Measurements from ENCODE around the gene SV2B. TPM values are rescaled to one million over a fixed set of nuclear protein-coding genes. Genes with fewer than 3 reads are reported as not detected.

The SV2B gene
- total and polyA plus RNA-seq, 9 of the 15 experiments (the other 6 are each of a cell fraction or from before 2014, with no cell fraction given) = 0.01 to 0.25 (median 0.11) TPM

DNA sequence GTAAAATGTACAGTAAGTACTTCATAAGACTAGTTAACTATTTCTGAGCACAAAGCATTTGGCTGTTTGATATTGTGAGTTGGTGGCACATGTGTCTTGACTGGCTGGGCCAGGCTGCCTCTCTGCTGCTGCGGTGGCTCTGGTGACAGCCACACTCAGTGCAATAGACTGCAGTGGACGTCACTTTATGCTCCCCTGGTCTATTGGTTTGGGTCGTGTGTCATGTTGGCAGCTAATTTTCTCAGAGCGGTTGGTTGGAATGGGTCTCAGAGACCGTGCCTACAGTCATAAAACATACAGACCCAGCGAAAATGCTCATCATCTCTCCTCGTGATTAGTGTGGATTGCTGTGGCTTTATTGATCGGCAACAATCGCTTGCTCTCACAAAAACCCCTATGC, 71.3 kb downstream of the SV2B start:
- TF ChIP-seq ILF3 (IDR thresholded peaks at IDR 0.05; ENCODE audit: borderline replicate concordance) (no peak), KLF1 (tag; IDR thresholded peaks at IDR 0.05) (no peak), POLR2G (IDR thresholded peaks at IDR 0.05; ENCODE audit: low read depth, low read length) (no peak), KAT2B (IDR thresholded peaks at IDR 0.05; ENCODE audit: low read depth, low read length) (no peak), ZNF232 (CRISPR knock-in tag; IDR thresholded peaks at IDR 0.05) (no peak), SMARCE1 (IDR thresholded peaks at IDR 0.05) (no peak), FOXM1 (IDR thresholded peaks at IDR 0.05; ENCODE audit: low read depth) (no peak), FOXM1 (CRISPR knock-in tag; IDR thresholded peaks at IDR 0.05; ENCODE audit: low read depth) (no peak)
- Histone ChIP-seq H3K27me3 (ENCODE audit: control insufficient read depth in 2 of 2, insufficient read depth in 2 of 2, low read length in 2 of 2) (peaks cover 11 to 18% of the 10 kb centered on the region in 2 experiments; a peak in 4 of 5 replicates), H2AFZ (ENCODE audit: low read depth, low read length) (no peak overlapping the region), H3K9me1 (ENCODE audit: control insufficient read depth, insufficient read depth, low read length) (no peaks in the 10 kb centered on the region), H3K4me2 (ENCODE audit: insufficient read depth, low read length) (no peak overlapping the region), H3K79me2 (ENCODE audit: control insufficient read depth, insufficient read depth, low read length) (no peaks in the 10 kb centered on the region), H3K27ac (ENCODE audit: extremely low read depth, low read depth, low read length) (no peak overlapping the region), H4K20me1 (replicated peaks; ENCODE audit: control insufficient read depth, insufficient read depth, low read length) (no peaks in the 10 kb centered on the region), H3K4me3 (no peak overlapping the region), H3K36me3 (ENCODE audit: control insufficient read depth, insufficient read depth, low read length) (no peaks in the 10 kb centered on the region), H3K9me3 (replicated peaks; ENCODE audit: control insufficient read depth, insufficient read depth, low read depth, low read length) (no peaks in the 10 kb centered on the region), H3K9ac (ENCODE audit: insufficient read depth in 1 of 2, low read depth in 2 of 2, low read length in 2 of 2) (no peak overlapping the region), H3K4me1 (replicated peaks in 1 of 2; ENCODE audit: control insufficient read depth in 2 of 2, insufficient read depth in 2 of 2, low read length in 2 of 2) (no peaks in the 10 kb centered on the region)
- no peak for DNase-seq (ENCODE audit: extremely low read depth in 1 of 4, low spot score in 3 of 4)
- intact Hi-C loops (cut with micrococcal nuclease) = no loop called here
- ATAC-seq = no peak
- in situ Hi-C loops (cut with MboI) = no loop called here
- ChIA-PET CTCF (ENCODE audit: low intra/inter-chr PET ratio) (no interaction called here), POLR2A (interaction anchor here (1.2 kb wide), 1 partner anchor 12 kb away, joined by 3 read pairs; no protein-coding TSS in a partner anchor)
- 3% methylated on average over 9 of the region's 9 CpGs for WGBS (ENCODE audit: insufficient coverage, low coverage, missing lambda C conversion rate)
- peak; percentile 48 for FAIRE-seq
- no TSS peak for BruUV-seq (replicated peaks)

DNA sequence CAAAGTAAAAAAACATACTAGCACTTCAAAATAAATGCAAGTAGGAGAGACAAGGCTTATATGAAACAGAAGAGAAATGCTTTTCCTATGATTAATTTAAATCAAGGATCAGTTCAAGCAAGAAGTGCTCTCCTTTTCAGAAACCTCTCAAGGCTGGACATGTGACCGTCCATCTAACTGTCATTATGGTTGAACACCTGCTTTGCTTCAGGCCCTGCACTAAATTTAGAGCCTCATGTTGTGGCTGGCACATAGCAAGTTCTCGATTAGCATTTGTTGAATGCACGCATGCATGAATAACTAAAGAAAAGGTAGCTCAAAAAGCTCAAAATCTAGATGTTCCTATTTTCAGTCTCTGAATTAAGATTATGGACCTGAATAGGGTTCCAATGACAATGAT, 82.0 kb downstream of the SV2B start:
- POLR2A ChIA-PET = no interaction called here
- TF ChIP-seq BCL6 (CRISPR knock-in tag; IDR thresholded peaks at IDR 0.05) = no peak
- TF ChIP-seq CREBBP (IDR thresholded peaks at IDR 0.05; ENCODE audit: low read depth, low read length) = no peak
- TF ChIP-seq, protein P1, sequence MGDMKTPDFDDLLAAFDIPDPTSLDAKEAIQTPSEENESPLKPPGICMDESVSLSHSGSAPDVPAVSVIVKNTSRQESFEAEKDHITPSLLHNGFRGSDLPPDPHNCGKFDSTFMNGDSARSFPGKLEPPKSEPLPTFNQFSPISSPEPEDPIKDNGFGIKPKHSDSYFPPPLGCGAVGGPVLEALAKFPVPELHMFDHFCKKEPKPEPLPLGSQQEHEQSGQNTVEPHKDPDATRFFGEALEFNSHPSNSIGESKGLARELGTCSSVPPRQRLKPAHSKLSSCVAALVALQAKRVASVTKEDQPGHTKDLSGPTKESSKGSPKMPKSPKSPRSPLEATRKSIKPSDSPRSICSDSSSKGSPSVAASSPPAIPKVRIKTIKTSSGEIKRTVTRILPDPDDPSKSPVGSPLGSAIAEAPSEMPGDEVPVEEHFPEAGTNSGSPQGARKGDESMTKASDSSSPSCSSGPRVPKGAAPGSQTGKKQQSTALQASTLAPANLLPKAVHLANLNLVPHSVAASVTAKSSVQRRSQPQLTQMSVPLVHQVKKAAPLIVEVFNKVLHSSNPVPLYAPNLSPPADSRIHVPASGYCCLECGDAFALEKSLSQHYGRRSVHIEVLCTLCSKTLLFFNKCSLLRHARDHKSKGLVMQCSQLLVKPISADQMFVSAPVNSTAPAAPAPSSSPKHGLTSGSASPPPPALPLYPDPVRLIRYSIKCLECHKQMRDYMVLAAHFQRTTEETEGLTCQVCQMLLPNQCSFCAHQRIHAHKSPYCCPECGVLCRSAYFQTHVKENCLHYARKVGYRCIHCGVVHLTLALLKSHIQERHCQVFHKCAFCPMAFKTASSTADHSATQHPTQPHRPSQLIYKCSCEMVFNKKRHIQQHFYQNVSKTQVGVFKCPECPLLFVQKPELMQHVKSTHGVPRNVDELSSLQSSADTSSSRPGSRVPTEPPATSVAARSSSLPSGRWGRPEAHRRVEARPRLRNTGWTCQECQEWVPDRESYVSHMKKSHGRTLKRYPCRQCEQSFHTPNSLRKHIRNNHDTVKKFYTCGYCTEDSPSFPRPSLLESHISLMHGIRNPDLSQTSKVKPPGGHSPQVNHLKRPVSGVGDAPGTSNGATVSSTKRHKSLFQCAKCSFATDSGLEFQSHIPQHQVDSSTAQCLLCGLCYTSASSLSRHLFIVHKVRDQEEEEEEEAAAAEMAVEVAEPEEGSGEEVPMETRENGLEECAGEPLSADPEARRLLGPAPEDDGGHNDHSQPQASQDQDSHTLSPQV (IDR thresholded peaks at IDR 0.05) = no peak
- no peak for TF ChIP-seq RFX5 (IDR thresholded peaks at IDR 0.05; ENCODE audit: low read depth, low read length)
- TF ChIP-seq DNMT1 (IDR thresholded peaks at IDR 0.05) = no peak
- no peak for TF ChIP-seq SMARCC2 (IDR thresholded peaks at IDR 0.05; ENCODE audit: low read depth)
- TF ChIP-seq HNRNPK (IDR thresholded peaks at IDR 0.05; ENCODE audit: low read depth, low read length, poor library complexity, severe bottlenecking) = no peak
- no peak for TF ChIP-seq ZNF583 (CRISPR knock-in tag; IDR thresholded peaks at IDR 0.05)

More for the DNA sequence above, 82.0 kb downstream of the SV2B start:
- CTCF ChIA-PET (ENCODE audit: low intra/inter-chr PET ratio) = no interaction called here
- FAIRE-seq (no peak), ATAC-seq (no peak), DNase-seq (ENCODE audit: extremely low read depth in 1 of 4, low spot score in 3 of 4) (no peak)
- H3K4me3 ChIP-seq = no peak overlapping the region
- H3K79me2 ChIP-seq (ENCODE audit: control insufficient read depth, insufficient read depth, low read length) = no peaks in the 10 kb centered on the region
- no peaks in the 10 kb centered on the region for H3K9me3 ChIP-seq (replicated peaks; ENCODE audit: control insufficient read depth, insufficient read depth, low read depth, low read length)
- no peaks in the 10 kb centered on the region for H3K36me3 ChIP-seq (ENCODE audit: control insufficient read depth, insufficient read depth, low read length)
- WGBS (ENCODE audit: insufficient coverage, low coverage, missing lambda C conversion rate) = 1% methylated on average over 3 of the region's 3 CpGs
- no peaks in the 10 kb centered on the region for H3K4me1 ChIP-seq (replicated peaks in 1 of 2; ENCODE audit: control insufficient read depth in 2 of 2, insufficient read depth in 2 of 2, low read length in 2 of 2)
- no peak overlapping the region for H3K9ac ChIP-seq (ENCODE audit: insufficient read depth in 1 of 2, low read depth in 2 of 2, low read length in 2 of 2)
- no peaks in the 10 kb centered on the region for H3K9me1 ChIP-seq (ENCODE audit: control insufficient read depth, insufficient read depth, low read length)
- in situ Hi-C loops (cut with MboI) = no loop called here
- no peak overlapping the region for H3K4me2 ChIP-seq (ENCODE audit: insufficient read depth, low read length)
- no peak overlapping the region for H2AFZ ChIP-seq (ENCODE audit: low read depth, low read length)
- no peaks in the 10 kb centered on the region for H4K20me1 ChIP-seq (replicated peaks; ENCODE audit: control insufficient read depth, insufficient read depth, low read length)
- no peaks in the 10 kb centered on the region for H3K27me3 ChIP-seq (ENCODE audit: control insufficient read depth in 2 of 2, insufficient read depth in 2 of 2, low read length in 2 of 2)
- no TSS peak for BruUV-seq (replicated peaks)
- no peak overlapping the region for H3K27ac ChIP-seq (ENCODE audit: extremely low read depth, low read depth, low read length)
- intact Hi-C loops (cut with micrococcal nuclease) = no loop called here

All from K562 (cell line).